NCI-H345 (cell line): ENCODE data around the gene EBF3.
A peak's percentile ranks its signal among the peaks of the same experiment; 100 is the strongest.

Source experiments
- DNase-seq: peaks from one replicate; lab custom pipeline; 2025; lab: John Stamatoyannopoulos, UW

The EBF3 gene

DNA sequence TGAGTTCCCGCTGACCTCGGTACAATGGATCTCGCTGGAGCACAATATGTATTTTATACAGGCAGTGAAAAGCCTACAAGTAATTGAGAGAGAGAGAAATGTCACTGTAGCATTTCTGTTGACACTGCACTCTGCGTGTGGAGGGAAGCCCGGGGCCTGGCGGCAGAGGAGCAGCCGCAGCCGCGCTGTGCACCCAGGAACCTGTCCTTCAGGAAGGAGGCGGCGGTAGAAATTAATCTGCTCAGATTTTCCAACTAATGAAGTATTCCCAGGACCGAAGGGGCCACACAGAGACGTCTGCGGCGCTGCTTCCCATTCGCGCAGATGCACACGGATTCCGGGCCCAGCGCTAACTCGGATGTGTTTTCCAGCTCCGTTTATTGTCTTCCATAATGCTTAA lies 170.1 kb downstream of the EBF3 start:
- DNase-seq = peak; percentile 62

DNA sequence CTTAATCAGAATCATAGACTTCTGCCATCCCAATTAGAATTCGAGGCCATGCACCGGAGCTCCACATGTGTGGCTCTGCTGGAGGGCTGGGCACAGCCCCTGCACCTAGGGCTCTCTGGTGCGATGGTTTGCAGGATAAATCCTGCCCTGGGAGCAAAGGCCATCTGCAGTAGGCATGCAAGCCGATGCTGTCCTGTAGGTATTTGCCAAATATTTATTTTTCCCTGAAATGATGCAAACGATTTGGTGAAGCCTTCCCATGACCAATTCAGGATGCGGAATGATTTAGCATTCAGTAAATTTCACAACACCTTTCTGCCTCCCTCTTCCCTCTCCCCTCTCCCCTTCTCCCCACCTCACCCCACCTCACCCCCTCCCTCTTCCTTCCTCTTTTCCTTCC lies 170.6 kb downstream of the EBF3 start:
- no peak for DNase-seq

DNA sequence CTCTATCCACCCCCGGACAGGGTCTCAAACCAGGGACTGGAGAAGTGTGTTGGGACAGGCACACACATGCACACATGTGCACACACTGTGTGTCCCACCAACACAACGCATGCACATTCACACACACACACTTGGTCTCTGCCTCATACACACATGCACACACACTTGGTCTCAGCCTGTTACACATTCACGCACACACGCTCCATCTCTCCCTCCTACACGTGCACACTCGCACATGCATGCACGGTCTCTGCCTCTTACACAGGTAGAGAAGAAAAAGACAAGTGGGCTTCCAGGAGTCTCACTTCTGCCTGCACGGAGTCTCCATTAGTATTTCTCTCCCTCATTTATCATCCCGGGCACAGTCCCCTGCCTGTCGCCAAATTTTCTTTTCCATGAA lies 171.2 kb downstream of the EBF3 start:
- DNase-seq = no peak

DNA sequence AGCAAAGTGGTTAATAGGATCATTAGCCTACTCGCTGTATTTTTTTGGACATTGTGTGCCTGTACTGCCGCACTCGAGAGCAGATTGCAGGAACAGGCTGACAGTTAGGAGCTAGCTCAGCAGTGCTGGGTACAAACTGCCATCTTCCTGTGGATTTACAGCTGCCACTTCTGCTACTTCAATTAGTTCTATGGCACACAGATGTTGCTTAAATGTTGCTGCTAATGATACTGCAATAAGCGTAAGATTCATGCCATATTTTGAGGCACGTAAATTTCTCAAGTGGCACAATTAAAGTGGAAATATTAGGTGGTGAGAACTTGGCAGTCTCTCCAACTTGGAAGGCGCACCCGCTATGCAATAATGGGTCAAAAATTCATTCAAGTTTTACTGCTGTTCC lies 171.9 kb downstream of the EBF3 start:
- DNase-seq = no peak

DNA sequence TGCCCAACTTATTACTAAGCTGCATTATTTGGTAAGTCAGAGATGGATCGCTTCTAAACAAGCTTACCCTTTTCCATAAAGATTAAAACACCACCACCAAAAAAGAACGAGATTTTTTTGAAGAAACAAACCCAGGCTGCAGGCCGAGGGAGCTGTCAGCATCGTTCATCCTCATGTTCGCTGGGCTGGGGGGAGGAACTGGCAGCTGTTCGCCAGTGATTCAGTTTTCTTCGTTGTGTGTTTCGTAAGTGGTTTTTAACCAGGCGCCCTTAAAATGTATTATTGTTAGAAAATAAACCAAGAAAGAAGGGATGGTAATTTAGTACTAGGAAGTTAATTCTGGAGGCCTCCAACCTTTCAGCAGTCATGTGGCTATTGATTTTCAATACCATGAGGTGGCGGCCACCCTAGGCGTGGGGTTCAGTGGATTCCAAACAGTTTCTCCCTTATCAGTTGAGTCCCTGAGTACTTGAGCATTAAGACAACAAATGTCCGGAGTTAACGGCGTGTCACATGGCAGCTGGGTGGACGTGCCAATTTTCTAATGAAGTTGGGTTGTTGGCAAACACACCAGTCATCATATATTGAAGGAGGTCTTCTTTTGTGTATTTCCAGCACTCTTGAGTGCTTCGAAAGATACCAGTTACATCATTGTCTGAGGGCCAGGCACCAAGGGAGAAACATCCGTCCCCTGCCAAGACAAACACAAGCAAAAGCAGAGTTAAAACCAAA lies 173.2 kb downstream of the EBF3 start:
- DNase-seq = peak; percentile 43

DNA sequence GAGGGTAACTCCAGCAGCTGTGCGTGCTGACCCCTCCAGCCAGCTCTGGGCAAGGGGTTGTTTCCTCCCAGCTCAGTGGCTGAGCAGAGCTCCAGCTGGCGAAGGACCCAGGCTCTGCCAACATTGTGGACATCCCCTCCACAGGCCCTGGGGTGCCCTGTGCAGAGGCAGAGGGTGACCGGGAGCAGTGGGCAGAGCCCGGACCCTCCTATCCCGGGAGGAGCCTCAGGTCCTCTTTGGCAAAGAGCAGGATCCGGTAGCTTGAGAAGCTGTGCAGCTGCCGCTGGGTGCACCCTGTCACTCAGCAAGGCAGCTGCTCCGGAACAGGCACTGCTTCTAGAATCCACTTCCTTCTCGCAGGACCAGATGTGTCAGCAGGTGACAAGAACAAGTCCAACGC lies 175.9 kb downstream of the EBF3 start:
- no peak for DNase-seq

DNA sequence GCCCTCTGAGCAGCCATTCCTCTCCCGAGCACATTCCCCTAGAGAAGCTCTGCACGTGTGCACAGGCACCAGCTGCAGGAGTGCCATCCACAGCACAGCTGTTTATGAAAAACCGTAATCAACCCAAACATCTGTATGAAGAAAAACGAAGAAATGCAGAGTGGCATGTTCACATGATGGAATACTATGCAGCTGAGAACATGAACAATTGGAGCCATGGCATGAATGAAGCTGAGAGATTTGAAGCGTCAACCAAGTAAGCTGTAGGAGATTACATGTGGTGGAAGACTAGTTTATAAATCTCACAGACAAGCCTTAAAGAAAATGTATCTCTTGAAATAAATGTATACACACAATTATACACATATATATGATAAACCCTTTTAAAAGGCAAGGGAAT lies 176.5 kb downstream of the EBF3 start:
- no peak for DNase-seq

DNA sequence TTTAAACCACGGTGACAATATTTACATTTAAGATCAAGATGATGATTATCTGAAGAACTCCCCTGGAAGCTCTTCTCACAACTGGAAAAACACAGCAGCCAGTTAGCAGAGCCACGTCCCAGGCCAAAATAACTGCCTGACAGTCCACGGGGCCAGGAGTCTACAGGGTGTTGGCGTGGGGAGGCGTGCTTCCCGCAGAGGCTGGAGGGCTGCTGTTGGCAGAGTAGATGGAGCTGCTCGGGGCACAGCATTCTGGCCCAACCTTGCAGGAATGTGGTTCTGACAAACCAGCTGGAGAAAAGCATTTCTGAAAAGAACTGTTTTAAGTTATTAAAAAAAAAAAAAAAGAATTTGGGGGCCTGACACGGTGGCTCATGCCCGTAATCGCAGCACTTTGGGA lies 177.9 kb downstream of the EBF3 start:
- DNase-seq = no peak

DNA sequence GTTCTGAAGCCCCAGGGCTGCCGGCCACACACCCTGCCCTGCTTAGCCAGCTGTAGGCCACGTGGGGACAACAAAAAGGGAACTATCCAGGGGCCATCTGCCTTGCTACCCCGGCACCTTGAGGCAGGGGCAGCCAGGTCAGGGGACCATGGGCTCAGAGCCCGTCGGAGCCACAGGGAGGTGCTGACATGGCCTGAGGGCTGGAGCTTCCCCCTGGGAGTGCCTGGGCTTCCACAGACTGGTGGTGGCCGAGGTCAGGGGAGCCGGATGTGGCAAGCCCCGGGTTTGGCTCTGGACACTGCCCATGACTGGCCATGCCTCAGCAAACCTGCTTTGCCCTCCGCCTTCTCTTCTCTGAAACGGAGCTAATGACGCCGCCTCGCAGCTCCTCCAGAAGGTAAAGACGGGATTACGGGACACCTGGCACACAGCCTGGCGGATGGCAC lies 178.5 kb downstream of the EBF3 start:
- no peak for DNase-seq
